Measurements from ENCODE around the gene REPIN1. TPM values are rescaled to one million over a fixed set of nuclear protein-coding genes. Genes with fewer than 3 reads are reported as not detected.

The REPIN1 gene
- total RNA-seq, 1 experiment from 2014 or later: 106 TPM

- H3K56ac ChIP-seq (ENCODE audit: insufficient read length, low read depth, low read length): no peak overlapping the region
- no peak overlapping the region for H4K8ac ChIP-seq (replicated peaks; ENCODE audit: insufficient read length, low read depth, low read length)
- no peak overlapping the region for H4K5ac ChIP-seq (ENCODE audit: insufficient read length, low read depth, low read length)
- WGBS (ENCODE audit: extremely low coverage, insufficient read length, low lambda C conversion rate): no CpG with 5 or more reads among the region's 6 CpGs
- no peak overlapping the region for H3K14ac ChIP-seq (ENCODE audit: insufficient read depth, low read length)
- H4K20me1 ChIP-seq (ENCODE audit: control insufficient read depth, insufficient read depth, insufficient read length): no peaks in the 10 kb centered on the region
- H4K91ac ChIP-seq (ENCODE audit: insufficient read length, low read depth, low read length): no peak overlapping the region
- no peak overlapping the region for H3K27ac ChIP-seq (ENCODE audit: insufficient read length, low read depth, low read length)
- H3K23ac ChIP-seq (ENCODE audit: insufficient read length, low read depth, low read length): no peak overlapping the region
- Mint-ChIP-seq H3K27me3 (ENCODE audit: low read depth) (peaks cover 28% of the 10 kb centered on the region), H3K4me1 (peaks cover 41 to 50% of the 10 kb centered on the region in 2 experiments), H3K9me3 (no peaks in the 10 kb centered on the region), H3K27ac (no peak overlapping the region; a peak in 1 of 7 replicates), H3K36me3 (ENCODE audit: insufficient read depth in 1 of 3, low read depth in 3 of 3) (peaks cover 0 to 46% (median 0%) of the 10 kb centered on the region in 3 experiments; a peak in 3 of 7 replicates), H3K4me3 (no peak overlapping the region)
- no peak for DNase-seq
- peaks cover 17% of the 10 kb centered on the region; the same call in 1 of the 2 replicates for H3K4me1 ChIP-seq (ENCODE audit: insufficient read depth, low read length)
- H3K4me2 ChIP-seq (ENCODE audit: insufficient read depth, insufficient read length, low read length): no peak overlapping the region
- no peak overlapping the region for H2BK5ac ChIP-seq (ENCODE audit: insufficient read length, low read length)
- no peak overlapping the region for H2BK15ac ChIP-seq (ENCODE audit: low read depth, low read length)
- H2AK5ac ChIP-seq (ENCODE audit: insufficient read length, low read length): no peak overlapping the region
- H3K4ac ChIP-seq (ENCODE audit: low read depth, low read length): no peak overlapping the region
- H2BK20ac ChIP-seq (ENCODE audit: low read depth, low read length, poor library complexity, severe bottlenecking): no peak overlapping the region
- peaks cover 7% of the 10 kb centered on the region for H3K23me2 ChIP-seq (ENCODE audit: insufficient read length, low read depth, low read length, poor library complexity, severe bottlenecking)
- no peaks in the 10 kb centered on the region for H3K79me1 ChIP-seq (ENCODE audit: insufficient read depth, low read depth, low read length, poor library complexity, severe bottlenecking)
- H2BK12ac ChIP-seq (ENCODE audit: insufficient read length, low read depth, low read length): no peak overlapping the region
- no peak overlapping the region for H3K9ac ChIP-seq (ENCODE audit: extremely low read depth, insufficient read length, low read length)
- no peaks in the 10 kb centered on the region for H3K27me3 ChIP-seq (ENCODE audit: insufficient read depth, low read length)
- H3K79me2 ChIP-seq (ENCODE audit: insufficient read depth, low read length): no peaks in the 10 kb centered on the region
- H3T11ph ChIP-seq (ENCODE audit: low read length): no peak overlapping the region
- no peak for TF ChIP-seq CTCF (conservative IDR thresholded peaks at IDR 0.05)
- H3K18ac ChIP-seq (ENCODE audit: insufficient read length, low read depth, low read length): no peak overlapping the region
- no peaks in the 10 kb centered on the region for H3K9me3 ChIP-seq (ENCODE audit: control insufficient read depth, low read depth, low read length)
- H2BK120ac ChIP-seq (ENCODE audit: low read depth, low read length, poor library complexity, severe bottlenecking): no peak overlapping the region
- no peak overlapping the region for H2AFZ ChIP-seq (ENCODE audit: low read length)
These were observed 42.7 kb upstream of the REPIN1 start for GRCh38 chr7:150325901-150326300.

Data from H9 (cell line).